ENCODE results near the gene LAMP2.

The LAMP2 gene

DNA sequence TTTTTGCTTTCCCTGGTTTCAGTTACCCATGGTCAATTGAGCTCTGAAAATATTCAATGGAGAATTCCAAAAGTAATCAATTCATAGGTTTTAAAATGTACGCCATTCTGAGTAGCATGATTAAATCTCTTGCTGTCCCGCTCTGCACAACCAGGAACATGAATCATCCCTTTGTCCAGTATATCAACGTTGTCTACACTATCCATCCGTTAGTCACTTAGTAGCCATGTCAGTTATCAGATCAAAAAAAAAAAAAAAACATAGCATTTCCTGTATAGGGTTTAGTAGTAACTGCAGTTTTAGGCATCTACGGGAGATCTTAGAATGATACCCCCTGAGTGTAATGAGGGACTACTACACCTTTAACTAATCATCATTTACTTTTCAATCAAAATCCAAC lies 15.1 kb downstream of the LAMP2 start:
- no peak for DNase-seq

DNA sequence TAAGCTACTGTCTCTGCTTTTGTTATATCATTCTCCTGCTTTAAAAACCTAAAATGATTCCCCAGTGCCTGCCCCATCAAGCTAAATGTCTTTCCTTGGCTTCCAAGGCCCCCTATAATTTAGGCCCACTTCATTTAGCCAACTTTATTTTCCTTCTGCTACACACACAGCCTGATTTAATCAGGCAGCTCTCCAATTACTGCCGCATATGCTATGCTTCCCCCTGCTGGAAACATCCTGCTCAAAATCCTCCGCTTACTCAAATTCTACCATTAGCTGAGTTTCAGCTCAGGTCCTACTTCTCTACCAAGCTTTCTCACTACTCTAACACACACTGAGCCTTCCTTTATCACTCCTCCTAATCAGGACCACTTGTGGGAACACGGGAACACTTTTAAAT lies 17.0 kb downstream of the LAMP2 start:
- no peak for DNase-seq

DNA sequence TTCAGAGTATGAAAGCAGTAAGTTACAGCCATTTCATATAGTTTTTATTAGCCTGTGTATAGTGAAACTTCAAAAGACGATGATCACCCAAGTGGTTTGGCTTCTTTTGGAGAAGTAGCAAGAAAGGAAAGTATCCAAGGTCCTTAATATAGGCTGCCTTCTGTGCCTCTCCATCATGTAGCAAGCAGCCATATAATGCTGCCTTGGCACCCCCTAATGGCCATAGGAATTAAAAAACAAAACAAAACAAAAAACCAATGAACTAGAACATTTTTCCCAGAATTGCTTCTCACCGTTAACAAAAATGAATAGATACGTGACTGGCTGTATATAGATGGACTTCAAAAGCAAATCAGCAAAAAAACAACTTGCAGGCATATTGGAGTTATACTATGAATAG lies 18.9 kb downstream of the LAMP2 start:
- DNase-seq: no peak

DNA sequence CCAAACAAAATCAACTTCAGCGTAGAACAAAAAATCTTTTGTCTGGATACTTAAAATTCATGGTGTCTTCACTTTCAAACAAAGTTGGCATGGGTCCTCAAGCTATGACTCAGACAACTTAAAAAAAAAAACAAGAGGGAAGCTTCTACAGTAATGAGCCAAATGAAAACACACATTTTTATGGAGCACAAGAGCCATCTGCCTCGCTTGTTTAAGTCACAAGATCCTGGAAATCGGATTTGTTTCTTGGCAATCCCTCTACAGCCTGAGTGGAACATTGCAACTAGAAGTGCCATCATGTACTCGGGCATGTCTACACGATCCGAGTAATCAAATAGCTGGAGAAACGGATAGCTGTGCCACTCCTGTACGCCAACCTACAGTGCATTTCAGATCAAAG lies 22.6 kb downstream of the LAMP2 start:
- no peak for DNase-seq

DNA sequence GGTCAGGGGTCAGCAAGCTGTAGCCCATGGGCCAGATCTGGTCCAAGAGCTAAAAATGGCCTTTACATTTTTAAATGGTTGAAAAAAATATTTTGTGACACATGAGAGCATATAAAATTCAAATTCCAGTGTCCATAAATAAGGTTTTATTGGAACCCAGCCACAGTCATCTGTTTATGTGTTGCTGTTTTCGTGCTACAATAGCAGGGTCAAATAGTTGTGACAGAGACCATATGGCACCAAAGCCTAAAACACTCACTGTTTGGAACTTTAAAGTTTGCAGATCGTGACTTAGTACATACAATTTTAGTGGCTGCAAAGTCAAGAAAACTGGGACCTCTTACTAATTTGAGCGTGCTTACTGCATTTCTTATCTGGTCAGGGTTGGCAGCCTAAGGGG lies 29.2 kb downstream of the LAMP2 start:
- DNase-seq: no peak

DNA sequence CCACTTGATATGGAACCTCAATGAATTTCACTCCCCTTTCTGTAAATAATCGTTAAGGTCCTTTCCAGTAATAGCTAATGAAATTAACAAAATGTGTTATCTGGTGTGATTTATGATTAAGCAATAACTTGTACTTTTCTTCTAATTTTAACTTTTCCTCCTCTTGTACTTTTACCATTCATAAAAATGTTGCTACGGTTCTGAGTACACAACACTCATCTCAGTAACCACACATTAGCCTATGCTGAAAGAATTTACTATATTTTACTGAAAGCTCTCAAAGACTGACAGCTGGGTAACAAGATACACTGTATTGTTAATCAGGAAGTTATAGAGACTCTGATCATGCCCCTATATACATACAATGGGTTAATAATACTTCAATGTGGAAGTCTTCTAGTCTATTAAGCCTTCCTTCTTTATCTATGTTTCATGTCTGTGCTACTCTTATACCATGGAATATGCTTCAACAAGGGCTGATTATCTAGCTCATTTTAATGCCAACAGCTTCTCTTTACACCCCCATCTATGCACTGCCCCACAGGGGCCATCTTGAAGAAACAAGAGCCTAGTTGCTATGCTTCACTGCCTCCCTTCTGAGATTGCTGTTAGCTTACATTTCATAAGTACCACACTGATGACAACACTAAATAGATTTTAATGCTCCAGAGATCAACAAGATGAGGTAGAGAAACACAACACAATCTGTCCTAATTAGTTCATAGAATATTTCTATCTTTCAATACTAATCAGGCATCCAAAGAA lies 39.1 kb downstream of the LAMP2 start:
- no peak for DNase-seq

DNA sequence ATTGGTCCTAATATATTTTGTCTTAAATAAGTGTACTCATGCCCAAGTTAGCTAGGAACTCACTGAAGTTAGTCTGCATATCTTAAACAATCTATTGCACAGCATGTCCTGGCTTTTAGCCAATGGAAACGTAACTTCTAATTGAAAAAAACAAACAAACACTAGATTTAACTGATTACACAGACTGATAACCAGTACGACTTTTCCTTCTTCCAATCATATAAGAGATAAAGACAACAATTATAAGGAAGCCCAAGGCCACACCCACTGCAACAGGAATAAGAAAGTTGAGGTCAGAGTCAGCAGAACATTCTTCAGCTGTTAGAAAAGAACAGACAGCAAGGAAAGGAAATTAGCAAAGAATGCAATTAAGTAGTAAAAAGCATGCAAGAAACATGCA lies 40.8 kb downstream of the LAMP2 start:
- DNase-seq: no peak

DNA sequence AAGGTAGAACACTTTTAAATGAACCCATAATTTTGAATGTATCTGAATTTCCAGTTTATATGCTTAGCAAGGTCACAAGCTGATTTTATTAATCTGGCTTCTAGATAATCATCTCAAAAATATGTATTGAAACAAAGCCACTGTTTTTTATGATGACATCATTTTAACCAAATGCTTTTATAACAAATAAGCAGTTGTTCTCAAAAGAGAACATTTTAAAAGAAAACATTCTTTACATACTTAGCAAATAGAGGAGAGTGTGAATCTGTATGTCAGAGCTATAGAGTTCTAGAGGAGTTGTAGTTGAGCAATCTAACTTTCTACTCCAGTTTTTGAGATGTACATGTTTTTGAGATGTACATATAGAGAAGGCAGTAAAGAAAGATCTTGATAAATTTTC lies 42.5 kb downstream of the LAMP2 start:
- no peak for DNase-seq

DNA sequence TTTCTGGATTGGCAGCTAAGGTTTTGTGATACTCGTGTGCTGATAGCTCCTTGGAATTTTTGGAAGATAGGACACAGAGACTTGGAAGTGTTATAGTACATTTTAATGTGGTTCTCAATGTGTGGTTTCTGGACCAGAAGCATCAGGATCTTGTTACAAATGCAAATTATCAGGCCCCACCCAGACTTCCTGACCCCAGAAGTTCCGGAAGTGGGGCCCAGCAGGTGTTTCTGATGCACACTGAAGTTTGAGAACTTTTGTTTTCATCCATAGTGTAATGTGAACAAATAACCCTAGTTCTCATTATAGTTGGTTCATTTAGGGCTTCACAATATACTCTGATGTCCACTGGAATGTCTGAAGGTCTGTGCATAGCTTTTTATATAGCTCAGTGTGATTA lies 49.6 kb downstream of the LAMP2 start:
- DNase-seq: no peak

DNA sequence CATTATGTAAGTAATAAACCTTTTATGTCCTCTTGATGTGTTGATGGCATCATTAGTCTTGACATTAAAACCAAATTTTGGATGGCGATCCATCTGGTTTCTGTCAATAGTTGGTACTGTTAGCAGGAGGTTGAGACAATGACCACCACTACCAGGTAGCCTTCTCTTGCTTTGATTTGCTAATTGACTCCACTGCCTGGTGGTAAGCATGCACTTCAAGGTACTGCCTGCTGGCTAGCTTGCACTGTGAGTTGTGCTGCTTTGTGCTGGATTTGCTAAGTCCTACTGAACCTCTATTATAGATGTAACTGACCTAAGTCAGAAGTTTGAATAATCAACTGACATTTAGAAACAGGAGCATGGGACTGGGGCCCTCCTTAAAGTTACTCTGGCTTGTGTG lies 60.9 kb downstream of the LAMP2 start:
- no peak for DNase-seq

DNA sequence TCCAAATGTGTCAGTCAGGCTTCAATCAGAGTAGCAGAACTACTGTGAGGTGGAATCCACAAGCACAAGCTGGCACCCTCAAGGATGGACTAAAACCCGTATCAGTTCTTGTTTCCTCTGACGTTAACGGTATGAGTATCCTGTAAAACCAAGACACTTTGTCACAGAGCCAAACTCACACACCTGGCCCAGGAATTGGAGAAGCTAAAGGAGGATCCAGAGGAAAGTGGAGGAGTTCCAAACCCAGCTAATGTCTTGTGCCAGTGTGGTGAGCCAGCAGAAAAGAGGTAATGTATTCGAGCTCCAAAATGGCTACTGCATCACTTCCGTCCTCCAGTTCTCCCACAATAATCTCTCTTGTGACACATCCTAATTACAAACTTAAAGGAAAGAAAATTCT lies 62.5 kb downstream of the LAMP2 start:
- no peak for DNase-seq

DNA sequence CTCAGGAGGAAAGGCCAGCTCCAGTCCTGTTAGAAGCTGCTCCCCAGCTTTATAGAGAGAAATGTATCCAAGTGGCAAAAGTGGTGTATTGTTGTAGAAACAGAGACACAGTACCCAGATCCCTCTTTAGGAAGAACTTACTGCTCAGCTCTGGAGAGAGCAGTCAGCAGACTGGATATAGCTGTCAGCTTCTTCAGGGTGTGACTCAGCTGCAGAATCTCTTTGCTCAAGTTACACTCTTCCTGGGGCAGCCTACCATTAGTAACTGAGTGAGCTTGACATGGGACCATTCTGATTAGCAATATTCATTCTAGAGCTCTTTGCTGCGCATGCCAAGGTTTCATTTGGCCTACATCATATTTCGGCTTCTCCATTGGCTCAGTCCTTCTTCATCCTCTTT lies 66.7 kb downstream of the LAMP2 start:
- DNase-seq: no peak

DNA sequence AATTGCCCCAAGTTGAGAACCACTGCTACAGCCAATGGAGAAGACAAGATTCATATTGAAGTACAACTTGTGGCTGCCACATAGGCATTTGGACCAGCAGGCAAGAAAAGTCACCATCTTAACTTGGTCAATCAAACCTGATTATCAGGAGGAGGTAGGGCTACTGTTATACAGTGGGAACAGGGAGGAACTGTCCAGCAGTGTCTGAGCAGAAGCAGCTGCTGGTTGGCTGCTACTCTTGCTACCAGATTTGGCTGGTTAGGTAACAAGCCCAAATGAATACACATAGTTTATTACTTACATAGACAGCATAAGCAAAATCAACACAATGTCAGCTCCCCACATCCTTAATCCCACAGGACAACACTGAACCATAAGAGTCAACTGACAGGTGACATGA lies 67.8 kb downstream of the LAMP2 start:
- DNase-seq: no peak

DNA sequence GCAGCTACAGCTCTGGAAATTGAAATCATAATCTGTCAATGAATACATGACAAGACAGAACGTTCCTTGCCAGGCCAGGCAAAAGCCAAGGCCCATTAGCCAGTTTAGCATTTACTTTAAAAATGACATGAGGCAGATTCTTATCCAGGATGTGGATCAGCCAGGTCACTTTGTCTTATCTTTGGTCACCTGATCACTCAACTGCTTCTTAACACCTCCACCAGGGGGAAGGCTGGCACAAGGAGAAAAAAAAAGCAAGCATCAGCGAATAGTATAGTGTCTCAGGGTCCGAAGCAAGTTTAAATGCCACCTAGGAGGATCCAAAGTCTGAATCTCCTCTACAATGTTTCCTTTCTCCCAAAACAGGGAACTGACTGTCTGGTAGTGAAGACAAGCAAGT lies 88.4 kb downstream of the LAMP2 start:
- DNase-seq: no peak

DNA sequence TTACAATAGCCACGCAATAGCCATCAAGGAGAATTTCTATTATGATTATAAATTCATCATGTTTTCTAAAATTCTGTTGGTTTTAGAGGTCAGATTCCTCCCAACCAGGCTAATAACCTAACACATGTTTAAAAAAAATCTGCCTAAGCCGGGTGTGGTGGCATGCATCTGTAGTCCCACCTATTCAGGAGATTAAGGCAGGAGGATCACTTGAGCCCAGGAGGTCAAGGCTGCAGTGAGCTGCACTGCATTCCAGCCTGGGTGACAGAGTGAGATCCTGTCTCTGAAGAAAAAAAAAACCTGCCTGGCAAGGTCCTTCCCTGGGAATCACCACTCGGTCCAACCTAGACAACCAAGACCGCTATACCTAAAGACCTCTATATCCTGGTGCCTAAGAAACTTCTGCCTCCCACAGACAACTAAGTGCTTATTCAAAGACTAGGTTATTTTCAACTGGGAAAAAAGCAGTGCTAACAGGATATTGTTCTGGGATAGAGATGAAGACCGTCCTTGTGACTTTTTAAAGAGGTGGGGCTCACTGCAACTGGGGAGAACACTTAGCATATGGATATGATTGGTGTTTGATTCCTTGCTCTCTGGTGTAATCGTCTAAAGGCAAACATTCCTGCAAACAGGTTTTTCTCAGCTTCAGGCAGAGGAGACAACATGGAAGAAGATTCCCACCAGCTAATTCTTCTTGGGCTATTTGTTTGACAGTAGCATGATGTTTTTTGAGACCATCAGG lies 89.0 kb downstream of the LAMP2 start:
- no peak for DNase-seq

DNA sequence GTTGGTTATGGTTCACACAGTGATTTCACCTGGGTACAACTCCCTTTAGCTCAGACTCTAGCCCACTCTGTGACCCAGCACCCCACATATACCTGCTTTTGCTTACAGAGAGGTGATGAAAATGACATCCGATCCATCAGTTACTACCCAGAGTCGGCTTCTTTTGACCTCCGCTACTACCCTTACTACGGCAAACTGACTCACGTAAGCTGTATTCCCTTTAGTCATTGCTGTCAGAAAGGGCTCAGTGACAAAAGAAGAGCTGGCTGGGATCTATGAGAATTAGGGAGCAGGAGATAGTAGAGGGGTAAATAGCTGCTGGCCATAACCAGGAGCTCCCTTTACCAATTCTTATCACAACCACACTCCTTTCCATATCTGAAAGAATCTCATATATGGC lies 90.5 kb downstream of the LAMP2 start:
- no peak for DNase-seq
